CD4-positive, alpha-beta T cell (primary cell): ENCODE measurements around the gene LRRC8D. TPM values are rescaled to one million over a fixed set of nuclear protein-coding genes. Genes with fewer than 3 reads are reported as not detected.

Experiments
- ATAC-seq: fragments of 200-7000 bp; cut with Tn5 transposase; one replicate; pipeline ENCODE4 v1.10.0; 2022; ENCODE audit warnings: mild to moderate bottlenecking; ENCODE audit not compliant: poor library complexity
- CTCF ChIA-PET: fragments of 350-600 bp; sonication (Branson Sonifier 250); formaldehyde crosslinking; loops from one replicate; lab custom pipeline; 2021; ENCODE audit warnings: antibody characterized with exemption, inconsistent platforms; lab: Charles Lee
- POLR2A ChIA-PET: fragments of 350-600 bp; sonication (Branson Sonifier 250); formaldehyde crosslinking; loops from one replicate; lab custom pipeline; 2021; ENCODE audit warnings: antibody characterized with exemption, inconsistent platforms; lab: Charles Lee
- DNase-seq, 14 experiments: peaks; one replicate each; pipeline ENCODE4 v3.0.0-alpha.2; 2013 to 2020; ENCODE audit warnings: mixed read lengths in 2 of 14
- H3K27ac ChIP-seq, 2 donors: one replicate each; pipeline versions ENCODE4 v1.5.1 to v1.7.0; 2013; ENCODE audit warnings: low read length in 2 of 2, low read depth in 1 of 2, mild to moderate bottlenecking in 1 of 2
- H3K27me3 ChIP-seq, 2 experiments: 1 replicate in 1 of 2; 2 replicates in 1 of 2; pipeline versions ENCODE4 v1.6.1 to v1.7.0; 2013; ENCODE audit warnings: low read length in 2 of 2, control low read depth in 1 of 2, mild to moderate bottlenecking in 1 of 2, moderate library complexity in 1 of 2; ENCODE audit not compliant: insufficient read depth in 2 of 2, control insufficient read depth in 1 of 2
- H3K36me3 ChIP-seq: one replicate; pipeline ENCODE4 v1.6.1; 2013; ENCODE audit warnings: low read length, control low read depth; ENCODE audit not compliant: insufficient read depth
- H3K4me1 ChIP-seq: one replicate; pipeline ENCODE4 v1.6.1; 2013; ENCODE audit warnings: low read length, control low read depth; ENCODE audit not compliant: insufficient read depth
- H3K4me3 ChIP-seq: one replicate; pipeline ENCODE4 v1.5.1; 2013; ENCODE audit warnings: mild to moderate bottlenecking, low read length, moderate library complexity
- H3K9me3 ChIP-seq, 2 experiments: 1 replicate in 1 of 2; 2 replicates in 1 of 2; pipeline versions ENCODE4 v1.6.1 to v1.7.0; 2013; ENCODE audit warnings: low read length in 2 of 2, mild to moderate bottlenecking in 2 of 2, control low read depth in 1 of 2, moderate library complexity in 1 of 2; ENCODE audit not compliant: control insufficient read depth in 1 of 2, insufficient read depth in 1 of 2
- H3K27ac Mint-ChIP-seq: one replicate; pipeline ENCODE4 v1.8.0; 2020; ENCODE audit warnings: mixed read lengths
- H3K27me3 Mint-ChIP-seq: one replicate; pipeline ENCODE4 v1.8.0; 2021; ENCODE audit warnings: mixed read lengths
- H3K36me3 Mint-ChIP-seq: one replicate; pipeline ENCODE4 v1.8.0; 2021; ENCODE audit warnings: low read depth, mixed read lengths
- H3K4me1 Mint-ChIP-seq: one replicate; pipeline ENCODE4 v1.8.0; 2021; ENCODE audit warnings: low read depth, mixed read lengths
- H3K4me3 Mint-ChIP-seq: one replicate; pipeline ENCODE4 v1.8.0; 2020; ENCODE audit warnings: mild to moderate bottlenecking, mixed read lengths
- H3K9me3 Mint-ChIP-seq: one replicate; pipeline ENCODE4 v1.8.0; 2020; ENCODE audit warnings: mixed read lengths
- intact Hi-C, 2 experiments: fragments of 100-400 bp; cut with DNase I in 1 of 2; cut with micrococcal nuclease in 1 of 2; formaldehyde crosslinking; loops; one replicate each; pipeline versions ENCODE4 v1.15.1 to v1.9.0; 2023 to 2025; cut with DNase I, micrococcal nuclease
- total RNA-seq, 174 experiments: library from RNA in 2 of 174; stranded (reverse) in 2 of 174; gene quantifications; one replicate each; pipeline ENCODE4 v1.2.3 and lab custom pipeline; 2021 to 2026
- TF ChIP-seq, protein P1 (sequence below): fragments of 200-600 bp; IDR thresholded peaks from one replicate; pipeline ENCODE4 v1.8.0; 2022; ENCODE audit warnings: antibody characterized with exemption, mild to moderate bottlenecking

Gene LRRC8D
- total RNA-seq, 2 experiments from 2014 or later, result 15.5 to 18.2 TPM

DNA sequence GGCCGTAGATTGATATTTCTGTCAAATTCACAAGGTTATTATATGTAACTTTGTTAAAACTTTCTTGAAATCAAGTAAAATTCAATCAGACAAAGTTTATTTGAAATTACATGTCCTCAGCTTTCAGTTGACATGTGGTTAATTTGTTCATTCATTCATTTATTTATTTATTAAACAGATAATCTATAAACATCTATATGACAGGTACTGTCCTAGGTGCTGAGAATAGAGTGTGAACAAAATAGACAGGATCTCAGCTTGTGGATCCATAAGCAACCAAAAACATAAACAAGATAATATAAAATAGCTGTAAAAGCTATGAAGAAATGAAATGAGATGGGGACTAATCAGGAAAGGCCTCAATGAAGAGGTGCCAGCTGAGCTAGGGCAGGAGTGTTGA is 72.0 kb downstream of the LRRC8D start:
- intact Hi-C loops, result no loop called here
- Histone ChIP-seq H3K36me3 (peaks cover 11% of the 10 kb centered on the region), H3K4me3 (no peak overlapping the region), H3K9me3 (no peaks in the 10 kb centered on the region), H3K27ac (no peak overlapping the region), H3K27me3 (no peaks in the 10 kb centered on the region), H3K4me1 (no peaks in the 10 kb centered on the region)
- Mint-ChIP-seq H3K36me3 (peaks cover 61% of the 10 kb centered on the region), H3K27ac (no peak overlapping the region), H3K4me3 (no peak overlapping the region), H3K4me1 (peaks cover 44% of the 10 kb centered on the region), H3K27me3 (no peaks in the 10 kb centered on the region), H3K9me3 (no peaks in the 10 kb centered on the region)
- no peak for DNase-seq
- POLR2A ChIA-PET, result no interaction called here
- ATAC-seq, result no peak
- CTCF ChIA-PET, result interaction anchor here (1.0 kb wide), 1 partner anchor 50 kb away, joined by 6 read pairs; no protein-coding TSS in a partner anchor
- TF ChIP-seq, protein P1, sequence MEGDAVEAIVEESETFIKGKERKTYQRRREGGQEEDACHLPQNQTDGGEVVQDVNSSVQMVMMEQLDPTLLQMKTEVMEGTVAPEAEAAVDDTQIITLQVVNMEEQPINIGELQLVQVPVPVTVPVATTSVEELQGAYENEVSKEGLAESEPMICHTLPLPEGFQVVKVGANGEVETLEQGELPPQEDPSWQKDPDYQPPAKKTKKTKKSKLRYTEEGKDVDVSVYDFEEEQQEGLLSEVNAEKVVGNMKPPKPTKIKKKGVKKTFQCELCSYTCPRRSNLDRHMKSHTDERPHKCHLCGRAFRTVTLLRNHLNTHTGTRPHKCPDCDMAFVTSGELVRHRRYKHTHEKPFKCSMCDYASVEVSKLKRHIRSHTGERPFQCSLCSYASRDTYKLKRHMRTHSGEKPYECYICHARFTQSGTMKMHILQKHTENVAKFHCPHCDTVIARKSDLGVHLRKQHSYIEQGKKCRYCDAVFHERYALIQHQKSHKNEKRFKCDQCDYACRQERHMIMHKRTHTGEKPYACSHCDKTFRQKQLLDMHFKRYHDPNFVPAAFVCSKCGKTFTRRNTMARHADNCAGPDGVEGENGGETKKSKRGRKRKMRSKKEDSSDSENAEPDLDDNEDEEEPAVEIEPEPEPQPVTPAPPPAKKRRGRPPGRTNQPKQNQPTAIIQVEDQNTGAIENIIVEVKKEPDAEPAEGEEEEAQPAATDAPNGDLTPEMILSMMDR, result no peak

DNA sequence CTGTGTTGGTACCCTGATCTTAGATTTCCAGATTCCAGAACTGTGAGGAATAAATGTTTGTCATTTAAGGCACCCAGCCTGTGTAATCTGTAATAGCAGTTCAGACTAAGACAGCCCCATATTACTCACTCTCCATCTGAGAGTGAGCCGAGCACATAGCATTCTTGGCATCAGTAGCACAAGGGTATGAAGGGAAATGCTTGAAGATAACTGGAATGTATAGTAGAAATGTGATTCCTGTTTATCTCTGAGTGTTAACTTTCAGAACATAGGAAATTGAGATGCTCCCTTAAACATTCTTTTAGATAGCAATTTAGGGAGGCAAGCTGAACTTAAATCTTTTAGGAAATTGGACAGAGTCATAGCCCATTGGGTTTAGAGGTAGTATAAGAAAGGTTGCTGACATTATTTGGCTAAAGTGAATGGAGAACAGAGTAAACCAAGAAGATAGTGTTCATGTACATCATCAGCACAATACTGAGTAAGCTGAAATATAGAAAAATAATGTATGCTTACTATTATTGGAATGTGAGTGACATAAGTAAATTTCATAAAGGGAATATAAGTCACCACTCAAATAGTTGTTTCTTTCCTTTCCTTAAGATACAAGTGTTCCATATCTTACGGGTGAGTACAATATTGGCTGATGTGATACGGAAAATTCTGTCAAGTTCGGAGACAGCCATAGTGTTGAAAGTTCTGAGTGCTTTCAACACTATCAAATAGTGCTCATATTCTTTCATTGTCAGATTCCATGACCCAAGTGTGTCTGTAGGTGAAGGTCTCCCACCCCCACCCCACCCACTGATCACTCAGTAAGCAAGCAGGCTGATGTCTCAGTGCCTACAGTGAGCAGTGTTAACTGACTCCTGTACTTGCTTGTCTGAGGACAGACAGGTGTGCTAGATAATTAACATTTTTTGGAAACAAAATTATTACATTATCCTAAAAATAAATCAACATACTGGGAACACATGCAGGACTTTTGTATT is 73.7 kb downstream of the LRRC8D start:
- no peaks in the 10 kb centered on the region for H3K4me1 ChIP-seq
- POLR2A ChIA-PET, result interaction anchor here (0.9 to 1.4 kb wide), 2 partner anchors 16 to 138 kb away, joined by 3 read pairs; no protein-coding TSS in a partner anchor
- TF ChIP-seq, protein P1, result no peak
- Mint-ChIP-seq H3K36me3 (peaks cover 59% of the 10 kb centered on the region), H3K4me3 (no peak overlapping the region), H3K9me3 (no peaks in the 10 kb centered on the region), H3K4me1 (peaks cover 57% of the 10 kb centered on the region), H3K27me3 (no peaks in the 10 kb centered on the region), H3K27ac (no peak overlapping the region)
- H3K9me3 ChIP-seq, result no peaks in the 10 kb centered on the region
- H3K27ac ChIP-seq, result no peak overlapping the region
- no peak overlapping the region for H3K4me3 ChIP-seq
- ATAC-seq, result no peak
- CTCF ChIA-PET, result interaction anchor here (1.6 kb wide), 1 partner anchor 90 kb away, joined by 5 read pairs; no protein-coding TSS in a partner anchor
- no peak for DNase-seq
- H3K36me3 ChIP-seq, result peaks cover 11% of the 10 kb centered on the region
- intact Hi-C loops, result no loop called here
- H3K27me3 ChIP-seq, result no peaks in the 10 kb centered on the region

DNA sequence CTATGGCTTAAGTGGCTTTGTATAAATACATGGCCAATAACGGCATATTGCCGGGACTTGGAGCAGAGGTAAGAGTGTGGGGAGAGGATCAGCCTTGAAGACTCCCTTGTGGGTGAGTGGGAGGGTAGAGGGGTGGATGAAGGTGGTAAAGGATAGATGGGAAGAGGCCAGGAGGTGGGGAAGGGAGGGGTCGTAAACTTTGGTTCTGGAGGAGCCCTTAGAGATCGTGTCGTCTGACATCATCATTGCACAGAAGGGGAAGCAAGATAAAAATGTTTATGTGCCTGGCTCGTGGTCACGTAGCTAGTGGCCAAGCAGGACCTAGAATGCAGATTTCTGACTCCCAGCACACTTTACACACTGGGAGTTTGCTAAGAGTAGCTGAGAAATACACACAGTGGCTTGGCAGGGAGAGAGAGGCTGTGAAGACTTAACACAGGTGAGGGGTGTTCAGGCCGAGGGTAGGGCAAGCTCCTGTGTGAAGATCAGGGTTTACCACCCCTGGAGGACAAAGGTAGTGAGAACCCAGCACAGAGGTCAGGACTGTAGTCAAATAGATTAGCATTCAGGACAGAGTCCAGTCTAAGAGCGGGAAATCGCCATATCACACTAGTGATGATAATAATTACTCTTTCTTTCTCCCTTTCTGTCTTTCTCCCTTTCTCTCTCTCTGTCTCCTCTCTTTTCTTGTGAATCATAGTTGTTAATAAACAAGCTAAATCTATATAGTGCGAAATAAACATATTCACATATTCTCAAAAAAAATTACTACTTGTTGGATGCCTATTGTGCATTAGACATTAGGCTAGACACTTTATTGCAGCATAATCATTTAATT is 75.5 kb downstream of the LRRC8D start:
- CTCF ChIA-PET, result interaction anchor here (1.6 kb wide), 1 partner anchor 92 kb away, joined by 5 read pairs; no protein-coding TSS in a partner anchor
- Histone ChIP-seq H3K27ac (no peak overlapping the region), H3K4me3 (no peak overlapping the region), H3K4me1 (no peaks in the 10 kb centered on the region), H3K36me3 (peaks cover 11% of the 10 kb centered on the region), H3K9me3 (no peaks in the 10 kb centered on the region), H3K27me3 (no peaks in the 10 kb centered on the region)
- TF ChIP-seq, protein P1, result no peak
- ATAC-seq, result no peak
- intact Hi-C loops, result no loop called here
- H3K36me3 Mint-ChIP-seq, result peaks cover 59% of the 10 kb centered on the region
- H3K4me3 Mint-ChIP-seq, result no peak overlapping the region
- H3K27me3 Mint-ChIP-seq, result no peaks in the 10 kb centered on the region
- POLR2A ChIA-PET, result interaction anchor here (0.6 kb wide), 1 partner anchor 60 kb away, joined by 3 read pairs; no protein-coding TSS in a partner anchor
- H3K4me1 Mint-ChIP-seq, result peaks cover 65% of the 10 kb centered on the region
- H3K27ac Mint-ChIP-seq, result no peak overlapping the region
- DNase-seq, result no peak
- no peaks in the 10 kb centered on the region for H3K9me3 Mint-ChIP-seq
